GM21360 (cell line): ENCODE results near the gene SH2D1B.
"Not testable (repeated sequence)": the region's sequence is repeated elsewhere in the genome, so short reads cannot be mapped to it uniquely, and the experiment has no call there.

ENCODE experiments used
- ATAC-seq: cut with Tn5 transposase; IDR thresholded peaks from one replicate; pipeline ENCODE4 v1.9.1; 2021; ENCODE audit warnings: mild to moderate bottlenecking, moderate library complexity; ENCODE audit not compliant: unreplicated experiment

Gene SH2D1B

DNA sequence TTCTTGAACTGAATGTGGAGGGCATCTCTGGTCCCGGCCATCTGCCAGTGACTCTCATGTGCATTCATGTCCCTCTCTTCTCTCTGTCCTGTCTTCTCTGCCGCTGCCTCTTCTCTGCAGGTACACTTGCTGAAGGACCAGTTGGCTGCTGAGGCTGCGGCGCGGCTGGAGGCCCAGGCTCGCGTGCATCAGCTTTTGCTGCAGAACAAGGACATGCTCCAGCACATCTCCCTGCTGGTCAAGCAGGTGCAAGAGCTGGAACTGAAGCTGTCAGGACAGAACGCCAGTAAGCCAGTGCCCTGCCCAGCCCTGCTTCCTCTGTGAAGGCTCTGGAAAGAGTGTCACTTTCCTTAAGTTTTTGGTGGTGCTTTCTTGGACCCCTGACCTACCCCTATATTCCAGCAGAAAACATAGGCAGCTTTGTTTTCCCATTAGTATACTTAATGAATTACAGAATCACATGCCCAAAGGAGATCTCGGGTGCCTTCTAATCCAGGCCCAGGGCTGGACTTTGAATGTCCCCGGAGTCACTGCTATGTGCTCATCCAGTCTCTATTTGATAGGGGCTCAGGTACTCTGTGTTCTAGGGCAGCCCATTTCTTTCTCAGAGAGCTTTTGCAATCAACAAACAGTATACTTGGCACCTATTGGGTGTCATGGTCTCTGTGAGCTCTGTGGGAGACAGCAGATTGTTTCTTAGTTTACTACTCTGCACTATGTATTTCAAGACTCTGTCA lies 46.5 kb downstream of the SH2D1B start:
- no peak for ATAC-seq

DNA sequence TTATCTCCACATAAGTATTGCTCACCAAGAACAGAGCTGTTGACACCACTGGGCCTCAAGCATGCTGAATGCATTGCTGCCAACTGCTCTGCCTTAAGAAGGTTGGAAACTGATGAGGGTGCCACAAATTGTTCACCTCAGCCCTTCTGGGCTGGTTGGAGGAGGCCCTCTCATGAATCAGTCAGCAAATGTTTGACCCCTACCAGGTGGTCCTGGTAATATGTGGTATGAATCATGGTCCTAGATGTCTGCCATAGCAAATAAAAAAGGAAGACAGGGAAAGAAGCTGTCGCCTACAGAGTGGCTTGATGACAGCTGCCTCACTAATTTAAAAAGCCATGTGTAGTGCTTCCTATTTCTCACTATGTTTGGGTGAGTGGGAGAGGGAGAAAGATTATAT lies 47.4 kb downstream of the SH2D1B start:
- no peak for ATAC-seq

DNA sequence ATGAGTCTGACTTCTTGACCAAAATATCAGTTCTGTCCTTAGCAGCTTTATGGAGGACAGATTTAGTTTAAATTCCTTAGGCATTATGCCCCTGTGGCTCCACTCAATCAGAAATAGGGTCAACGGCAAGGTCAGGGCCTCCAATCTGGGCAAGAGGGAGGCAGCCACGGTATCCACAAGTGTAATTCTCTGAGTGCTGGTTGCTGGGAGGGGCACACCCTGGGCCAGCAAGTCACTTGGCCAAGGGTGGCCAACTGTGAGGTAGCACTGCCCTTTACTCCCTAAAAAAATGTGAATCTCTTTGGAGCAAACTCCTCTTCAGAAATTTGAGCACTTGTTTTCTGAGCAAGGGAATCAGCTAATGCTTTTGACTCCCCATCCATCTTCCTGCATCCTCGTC lies 48.1 kb downstream of the SH2D1B start:
- no peak for ATAC-seq

DNA sequence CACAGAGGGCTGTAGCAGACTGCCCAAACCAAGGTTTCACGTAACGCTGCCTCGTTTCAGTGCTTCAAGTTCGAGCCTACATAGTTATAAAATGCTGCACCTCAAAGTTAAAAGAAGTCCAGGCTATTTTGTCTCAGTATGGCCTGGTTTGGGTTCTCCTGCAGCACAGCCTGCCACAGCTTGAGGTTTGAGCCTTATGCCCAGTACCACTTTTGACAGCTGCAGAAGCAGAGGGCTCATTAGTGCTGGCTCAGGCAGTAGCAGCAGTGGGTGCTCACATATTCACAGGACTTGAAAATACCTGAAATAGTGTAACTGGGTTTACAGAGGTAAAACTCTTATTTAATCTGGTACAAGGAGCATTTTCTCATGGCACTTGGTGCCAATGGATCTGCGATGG lies 50.6 kb downstream of the SH2D1B start:
- ATAC-seq, result peak; percentile 20

DNA sequence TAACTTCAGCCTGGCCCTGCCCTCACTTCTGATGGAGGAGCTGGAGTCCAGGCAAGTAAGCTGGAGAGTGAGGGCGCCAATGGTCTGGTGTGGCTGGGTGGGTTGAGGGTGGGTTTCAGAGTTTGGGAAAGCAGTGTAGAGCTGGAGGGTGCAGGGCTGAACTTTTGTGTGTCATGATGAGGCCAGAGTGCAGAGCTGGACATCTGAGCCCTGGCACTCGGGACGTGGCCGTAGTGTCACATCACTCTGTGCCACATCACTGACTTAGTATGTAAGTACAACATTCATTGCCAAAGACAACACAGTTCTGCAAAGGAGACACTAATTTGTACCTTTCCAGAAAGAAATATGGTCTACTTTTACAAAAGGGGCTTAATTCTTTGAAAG lies 51.1 kb downstream of the SH2D1B start:
- ATAC-seq, result no peak

DNA sequence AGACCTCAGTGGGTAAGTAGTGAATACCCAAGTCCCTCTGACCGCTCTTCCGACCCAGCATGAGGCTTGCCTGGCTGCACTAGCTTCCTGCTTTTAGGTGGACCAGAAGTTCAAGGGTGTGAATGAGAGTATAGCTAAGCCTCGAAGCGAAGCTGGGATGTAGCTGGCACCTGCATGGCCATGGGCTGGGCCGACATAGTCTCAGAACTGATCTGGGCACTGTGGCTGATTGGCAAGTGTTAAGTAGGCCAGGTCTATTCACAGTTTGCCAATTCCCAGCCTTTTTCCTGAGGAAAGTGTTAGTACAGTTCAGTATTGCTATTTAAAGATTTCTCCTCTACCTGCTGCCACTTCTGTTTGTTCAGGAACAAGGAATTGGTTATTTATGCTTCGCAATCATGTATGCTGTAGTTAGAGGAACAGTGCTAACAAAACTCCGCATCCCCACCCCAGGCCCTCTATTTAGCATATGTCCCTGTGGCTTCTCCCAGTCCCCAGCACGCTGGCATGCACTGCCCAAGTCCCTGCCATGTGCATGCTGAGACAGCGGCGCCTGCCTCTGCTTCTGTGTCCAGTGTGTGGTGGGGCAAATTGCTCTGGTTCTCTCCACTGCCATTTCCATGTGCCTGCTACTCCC lies 51.6 kb downstream of the SH2D1B start:
- ATAC-seq, result no peak

DNA sequence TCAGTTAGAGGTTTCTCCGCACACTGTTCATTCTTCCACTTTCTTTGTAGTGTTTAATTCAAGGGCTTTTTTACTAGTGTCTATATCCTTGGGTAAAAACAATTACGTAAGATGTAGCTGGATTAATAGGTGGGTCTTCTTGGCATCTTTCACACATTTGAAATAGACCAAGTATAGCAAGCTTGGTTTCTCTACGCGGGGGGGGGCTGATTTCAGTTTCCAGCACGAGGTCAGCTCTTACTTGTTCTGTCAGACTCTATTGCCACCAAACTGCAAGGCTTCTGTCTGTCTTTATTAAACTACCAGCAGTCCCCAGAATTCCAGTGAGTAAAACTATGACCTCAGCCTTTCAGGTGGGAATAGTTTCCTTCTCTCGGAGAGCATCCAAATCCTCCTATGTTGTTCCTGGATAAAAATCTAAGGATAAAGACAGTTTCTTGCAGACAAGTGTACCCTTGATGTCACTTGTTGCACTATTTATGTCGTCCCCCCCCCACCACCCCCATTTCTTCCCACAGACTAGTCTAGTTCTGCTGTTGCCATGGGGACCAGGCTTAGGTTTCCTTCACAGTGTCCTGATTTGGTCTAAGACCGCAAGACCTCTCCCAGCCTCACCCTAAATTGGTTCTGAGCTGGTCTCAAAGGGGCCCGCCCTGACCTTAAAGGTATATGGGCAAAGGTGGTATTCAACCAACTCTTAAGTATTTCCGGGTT lies 52.3 kb downstream of the SH2D1B start:
- ATAC-seq, result no peak

DNA sequence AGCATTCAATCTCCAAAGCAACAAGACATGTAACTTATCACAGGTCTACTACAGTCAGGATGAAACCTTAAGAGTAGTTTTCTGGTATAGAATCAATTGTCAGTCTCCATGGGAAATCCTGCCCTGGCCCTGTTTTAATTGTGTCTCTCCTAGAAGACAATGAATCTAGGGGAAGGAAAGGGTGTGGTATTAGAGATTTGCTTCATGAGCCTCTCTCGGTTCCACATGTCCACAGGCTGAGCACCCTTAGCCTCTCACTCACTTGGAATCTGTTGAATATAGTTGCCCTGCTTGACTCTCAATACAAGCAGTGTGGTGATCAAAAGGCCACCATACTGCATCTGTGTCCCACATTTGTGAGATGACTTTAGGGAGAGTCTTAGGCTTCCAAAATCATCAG lies 53.0 kb downstream of the SH2D1B start:
- ATAC-seq, result no peak

DNA sequence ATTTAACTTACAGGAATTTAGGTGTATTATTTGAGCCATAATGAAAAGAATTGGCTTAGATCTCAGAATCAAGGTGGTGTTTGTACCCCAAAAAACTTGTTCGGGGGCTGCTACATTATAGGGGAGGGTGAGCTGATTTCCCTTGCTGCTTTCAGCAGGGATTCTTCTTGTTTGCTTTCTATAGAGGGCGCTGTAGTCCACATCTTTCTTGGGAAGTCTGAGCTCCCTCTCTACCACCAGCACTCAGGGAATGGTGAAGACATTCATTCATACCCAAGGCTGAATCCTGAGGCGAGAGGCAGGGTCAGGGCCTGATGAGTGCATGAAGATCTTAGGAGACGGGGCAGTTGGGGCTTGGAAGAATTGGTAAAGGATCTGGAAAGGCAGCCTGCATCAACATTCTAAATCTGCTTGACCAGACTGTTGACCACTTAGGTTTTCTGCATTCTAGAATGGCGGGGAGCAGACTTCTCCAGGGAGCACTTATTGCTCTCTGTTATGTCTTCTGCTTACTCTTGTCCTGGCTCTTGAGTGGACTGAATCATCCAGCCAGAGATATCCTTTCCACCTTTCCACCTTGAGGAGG lies 54.2 kb downstream of the SH2D1B start:
- ATAC-seq, result no peak

DNA sequence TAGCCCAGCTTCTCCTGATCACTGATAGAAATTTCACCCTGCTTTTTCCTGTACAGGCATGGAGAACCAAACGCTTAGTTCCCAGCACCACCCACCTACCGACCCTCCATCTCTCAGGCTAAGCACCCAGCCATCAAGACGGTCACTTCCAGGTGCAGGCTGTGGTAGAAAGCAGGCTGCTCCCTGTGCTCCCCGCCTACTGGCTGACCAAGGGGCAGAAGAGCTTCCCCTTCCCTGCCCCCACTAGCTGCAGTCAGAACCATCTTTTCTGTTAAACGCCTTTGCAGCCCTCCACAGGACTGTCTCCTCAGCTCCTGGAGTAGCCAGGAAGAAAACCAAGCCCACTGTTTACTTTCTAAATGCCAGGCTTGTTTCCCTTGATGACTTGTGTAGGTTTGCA lies 58.2 kb downstream of the SH2D1B start:
- no peak for ATAC-seq

DNA sequence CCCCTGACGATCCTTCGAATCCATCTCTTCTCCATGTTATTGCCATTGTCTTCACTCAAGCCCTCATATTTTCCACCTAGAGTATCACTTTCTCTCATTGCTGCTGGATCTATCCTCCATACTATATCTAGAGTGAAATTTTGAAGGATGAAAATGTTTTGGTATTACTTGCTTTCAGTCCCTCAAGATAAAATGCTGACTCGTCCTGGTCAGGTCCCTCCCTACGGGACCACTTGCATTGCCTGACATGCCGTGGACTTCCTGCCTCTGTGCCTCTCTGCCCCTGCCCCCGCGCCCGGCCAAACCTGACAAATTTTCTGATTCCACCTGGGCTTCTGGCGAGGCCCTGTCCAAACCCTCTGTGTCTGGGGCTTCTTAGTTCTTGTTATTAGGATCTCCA lies 58.9 kb downstream of the SH2D1B start:
- ATAC-seq, result no peak

DNA sequence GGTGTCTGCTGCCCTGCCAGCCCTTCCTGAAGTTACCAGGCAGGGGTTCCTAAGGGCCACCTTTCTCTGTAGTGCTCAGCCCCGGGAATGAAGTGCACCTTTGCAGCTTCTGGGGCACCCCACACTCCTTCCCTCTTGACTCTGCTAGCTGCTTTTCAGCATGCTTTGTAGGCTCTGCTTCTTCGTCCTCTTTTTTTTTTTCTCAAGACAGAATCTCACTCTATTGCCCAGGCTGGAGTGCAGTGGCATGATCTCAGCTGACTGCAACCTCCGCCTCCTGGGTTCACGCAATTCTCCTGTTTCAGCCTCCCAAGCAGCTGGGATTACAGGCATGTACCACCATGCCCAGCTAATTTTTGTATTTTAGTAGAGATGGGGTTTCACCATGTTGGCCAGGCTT lies 60.1 kb downstream of the SH2D1B start:
- ATAC-seq, result not testable (repeated sequence)

DNA sequence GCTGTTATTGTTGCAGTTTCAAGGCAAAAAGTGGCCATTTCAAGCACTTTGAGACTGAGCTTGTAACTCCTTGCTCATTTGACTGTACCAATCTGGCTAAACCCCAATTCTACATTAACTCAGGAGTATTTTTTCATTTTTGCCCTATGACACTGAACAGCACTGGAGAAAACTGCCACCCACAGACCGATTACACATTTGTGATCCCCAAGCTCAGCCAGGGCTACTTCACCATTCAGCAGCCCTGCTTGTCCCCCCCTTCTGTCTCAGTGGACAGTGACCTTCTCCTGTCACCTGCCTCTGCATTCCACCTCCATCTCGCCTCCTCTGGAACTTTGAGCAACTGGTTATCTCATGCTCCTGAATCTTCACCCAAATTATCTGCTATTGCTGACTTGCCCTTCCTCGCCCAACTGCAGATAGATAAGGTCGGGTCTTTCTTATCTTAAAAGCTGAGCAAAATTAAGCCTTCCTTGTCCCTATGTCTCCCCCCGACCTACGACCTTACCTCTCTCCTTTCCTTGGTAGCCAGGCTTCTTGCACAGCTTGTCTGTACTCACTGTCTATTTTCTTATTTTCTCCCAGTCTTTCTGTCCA lies 60.6 kb downstream of the SH2D1B start:
- ATAC-seq, result no peak

DNA sequence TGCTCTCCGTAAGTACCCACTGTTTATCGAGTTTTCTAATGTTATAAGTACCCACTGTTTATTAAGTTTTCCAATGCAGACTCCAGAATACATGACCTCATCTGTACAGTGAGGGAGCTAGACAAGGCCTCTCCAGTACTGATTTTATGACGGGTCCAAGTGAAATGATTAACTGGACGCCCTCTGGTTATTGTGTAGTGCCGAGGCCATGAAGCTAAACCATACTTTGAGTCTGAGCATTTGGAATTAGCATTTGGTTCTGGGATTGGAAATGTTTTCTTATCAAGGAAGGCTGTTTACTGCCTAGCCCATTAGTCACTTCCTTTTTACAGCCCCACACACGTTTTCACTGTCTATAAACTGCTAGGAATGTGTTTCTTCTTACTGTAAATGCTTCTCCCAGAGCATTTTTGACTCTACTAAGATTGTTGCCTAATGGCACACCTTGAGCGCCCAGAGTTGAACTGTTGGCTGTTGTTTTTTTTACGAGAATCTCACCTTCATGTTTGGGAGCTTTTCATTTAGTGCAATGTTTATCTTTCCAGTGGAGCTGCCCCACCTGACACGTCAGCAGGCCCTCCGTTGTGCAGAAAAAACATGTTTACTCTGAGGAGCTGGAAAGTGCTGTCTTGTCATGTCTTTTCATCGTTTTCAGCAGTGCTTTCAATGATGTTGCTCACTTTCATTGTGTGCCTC lies 62.2 kb downstream of the SH2D1B start:
- no peak for ATAC-seq

DNA sequence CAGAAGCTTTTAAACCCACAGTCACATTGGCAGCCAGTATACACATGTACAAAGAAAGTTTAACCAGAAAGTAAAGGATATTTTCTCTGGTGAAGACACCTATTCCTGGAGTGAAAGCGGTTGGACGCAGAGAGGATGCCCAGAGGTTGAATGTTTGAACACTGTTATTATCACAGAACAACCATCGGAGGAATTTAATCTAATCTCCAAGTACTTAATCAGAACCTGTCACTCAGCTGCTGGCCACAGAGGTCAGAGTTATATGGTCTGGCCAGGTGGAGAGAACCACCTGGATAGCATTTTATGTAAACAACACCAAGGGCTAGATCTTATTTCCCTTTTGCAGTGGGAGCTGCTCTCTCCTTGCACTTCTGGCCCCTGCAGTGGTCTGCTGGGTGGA lies 64.7 kb downstream of the SH2D1B start:
- ATAC-seq, result no peak
